Measurements from ENCODE around the gene CENPA.
"Not testable (repeated sequence)": the region's sequence is repeated elsewhere in the genome, so short reads cannot be mapped to it uniquely, and the experiment has no call there.

CENPA gene

GRCh38 chr2:26809211-26809610 is 23.4 kb downstream of the CENPA start:
- no peak overlapping the region for H3K4me3 ChIP-seq (ENCODE audit: low read depth, low read length)
- in situ Hi-C loops (cut with HindIII; ENCODE audit: low sequenced_read_pairs) = no loop called here
- no peak for DNase-seq (ENCODE audit: low read depth)
- TF ChIP-seq, protein P1, sequence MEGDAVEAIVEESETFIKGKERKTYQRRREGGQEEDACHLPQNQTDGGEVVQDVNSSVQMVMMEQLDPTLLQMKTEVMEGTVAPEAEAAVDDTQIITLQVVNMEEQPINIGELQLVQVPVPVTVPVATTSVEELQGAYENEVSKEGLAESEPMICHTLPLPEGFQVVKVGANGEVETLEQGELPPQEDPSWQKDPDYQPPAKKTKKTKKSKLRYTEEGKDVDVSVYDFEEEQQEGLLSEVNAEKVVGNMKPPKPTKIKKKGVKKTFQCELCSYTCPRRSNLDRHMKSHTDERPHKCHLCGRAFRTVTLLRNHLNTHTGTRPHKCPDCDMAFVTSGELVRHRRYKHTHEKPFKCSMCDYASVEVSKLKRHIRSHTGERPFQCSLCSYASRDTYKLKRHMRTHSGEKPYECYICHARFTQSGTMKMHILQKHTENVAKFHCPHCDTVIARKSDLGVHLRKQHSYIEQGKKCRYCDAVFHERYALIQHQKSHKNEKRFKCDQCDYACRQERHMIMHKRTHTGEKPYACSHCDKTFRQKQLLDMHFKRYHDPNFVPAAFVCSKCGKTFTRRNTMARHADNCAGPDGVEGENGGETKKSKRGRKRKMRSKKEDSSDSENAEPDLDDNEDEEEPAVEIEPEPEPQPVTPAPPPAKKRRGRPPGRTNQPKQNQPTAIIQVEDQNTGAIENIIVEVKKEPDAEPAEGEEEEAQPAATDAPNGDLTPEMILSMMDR (IDR thresholded peaks at IDR 0.05; ENCODE audit: low read depth, low read length, missing control alignments) = no peak

DNA sequence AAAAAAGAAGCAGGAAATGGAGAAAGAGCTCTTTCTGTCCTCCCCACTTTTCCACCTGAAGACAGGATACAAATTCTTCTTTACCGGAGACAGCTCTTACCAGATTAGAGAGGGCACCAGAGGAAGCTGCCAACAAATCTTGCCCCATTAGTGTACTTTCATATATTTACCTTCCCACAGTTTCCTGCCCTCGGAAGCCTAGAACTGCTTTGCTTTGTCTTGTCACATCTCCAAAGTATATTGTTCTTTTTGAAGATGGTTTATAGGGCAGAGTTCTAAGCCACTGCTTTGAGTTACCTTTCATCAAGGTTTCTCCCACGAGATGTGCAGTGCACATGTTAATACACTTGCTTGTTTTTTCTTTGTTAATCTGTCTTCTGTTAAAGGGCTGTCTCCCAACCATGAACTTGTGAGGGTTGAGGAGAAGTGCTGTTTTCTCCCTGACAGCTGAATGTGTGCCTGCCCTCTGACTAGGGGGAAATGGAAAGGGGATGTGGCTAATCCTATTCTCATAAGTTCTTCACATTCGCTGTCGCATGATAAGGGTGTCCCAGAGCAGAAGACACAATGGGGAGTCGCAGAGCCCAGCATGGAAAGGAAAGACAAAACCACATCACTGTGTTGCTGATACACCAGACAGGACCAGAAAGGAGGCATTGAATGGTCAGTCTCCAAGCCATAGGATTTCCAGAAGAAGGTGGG is 24.2 kb downstream of the CENPA start:
- TF ChIP-seq, protein P1 (IDR thresholded peaks at IDR 0.05; ENCODE audit: low read depth, low read length, missing control alignments) = no peak
- DNase-seq (ENCODE audit: low read depth) = no peak
- in situ Hi-C loops (cut with HindIII; ENCODE audit: low sequenced_read_pairs) = no loop called here
- H3K4me3 ChIP-seq (ENCODE audit: low read depth, low read length) = no peak overlapping the region

DNA sequence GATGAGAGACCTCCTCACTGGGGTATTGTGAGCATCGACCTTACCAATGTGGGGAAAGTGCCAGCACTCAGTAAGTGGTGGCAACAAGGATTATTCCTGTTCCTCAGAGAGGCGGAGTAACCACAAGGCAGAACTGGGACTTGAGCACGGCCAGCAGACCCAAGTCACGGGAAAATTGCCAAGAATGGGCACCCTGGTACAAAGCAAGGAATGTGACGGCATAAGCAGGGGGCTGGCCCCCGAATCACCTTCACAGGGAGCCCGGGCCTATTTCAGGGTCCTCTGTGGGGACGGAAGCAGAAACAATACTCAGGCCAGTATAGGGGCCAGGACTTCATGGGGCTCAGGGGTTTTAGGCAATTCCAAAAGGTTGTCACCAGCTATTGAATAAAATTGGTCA is 25.4 kb downstream of the CENPA start:
- TF ChIP-seq, protein P1 (IDR thresholded peaks at IDR 0.05; ENCODE audit: low read depth, low read length, missing control alignments) = no peak

DNA sequence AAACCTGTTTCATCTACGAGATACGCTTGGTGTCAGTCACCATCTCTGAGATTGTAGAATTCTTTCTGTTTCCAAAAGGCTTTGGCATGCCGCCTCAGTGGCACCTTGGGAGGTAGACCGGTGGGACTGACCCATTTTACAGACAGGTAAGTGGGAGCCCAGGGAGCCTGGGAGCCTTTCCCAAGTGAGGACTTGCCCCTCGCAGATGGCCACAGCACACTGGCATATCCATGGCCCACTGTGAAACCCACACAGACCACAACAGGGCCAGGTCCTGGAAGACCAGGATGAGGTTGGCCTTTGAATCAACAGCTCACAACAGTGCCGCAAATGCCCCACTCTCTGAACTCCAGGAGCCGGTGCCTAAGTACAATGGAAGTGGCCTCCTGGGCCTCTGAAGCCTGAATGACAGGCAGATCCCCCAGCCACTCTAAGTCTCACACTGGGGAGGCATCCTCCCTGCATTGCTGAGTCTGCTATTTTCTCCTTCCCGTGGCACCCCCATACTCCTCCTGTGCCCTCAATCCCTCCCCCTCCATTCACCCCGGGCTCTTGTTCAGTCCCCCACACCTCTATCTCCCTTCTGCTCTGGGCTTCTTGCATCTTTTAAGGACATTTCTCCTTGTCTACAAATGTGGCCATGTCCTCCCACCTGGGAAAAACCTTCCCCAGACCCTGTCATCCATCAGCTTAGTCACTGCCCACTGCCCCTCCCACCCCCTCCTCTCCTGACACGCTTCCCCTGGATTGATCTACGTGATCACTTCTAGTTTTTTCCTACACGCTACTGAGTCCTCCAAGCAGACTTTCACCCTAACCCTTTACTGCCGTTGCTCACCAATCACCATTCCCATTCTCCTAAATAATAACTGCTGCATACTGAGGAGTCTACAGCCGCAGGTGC is 26.2 kb downstream of the CENPA start:
- TF ChIP-seq, protein P1 (IDR thresholded peaks at IDR 0.05; ENCODE audit: low read depth, low read length, missing control alignments) = no peak
- DNase-seq (ENCODE audit: low read depth) = no peak
- no peak overlapping the region for H3K4me3 ChIP-seq (ENCODE audit: low read depth, low read length)
- in situ Hi-C loops (cut with HindIII; ENCODE audit: low sequenced_read_pairs) = no loop called here

More for the DNA sequence above, 25.4 kb downstream of the CENPA start:
- no peak for DNase-seq (ENCODE audit: low read depth)
- in situ Hi-C loops (cut with HindIII; ENCODE audit: low sequenced_read_pairs) = no loop called here
- H3K4me3 ChIP-seq (ENCODE audit: low read depth, low read length) = no peak overlapping the region

DNA sequence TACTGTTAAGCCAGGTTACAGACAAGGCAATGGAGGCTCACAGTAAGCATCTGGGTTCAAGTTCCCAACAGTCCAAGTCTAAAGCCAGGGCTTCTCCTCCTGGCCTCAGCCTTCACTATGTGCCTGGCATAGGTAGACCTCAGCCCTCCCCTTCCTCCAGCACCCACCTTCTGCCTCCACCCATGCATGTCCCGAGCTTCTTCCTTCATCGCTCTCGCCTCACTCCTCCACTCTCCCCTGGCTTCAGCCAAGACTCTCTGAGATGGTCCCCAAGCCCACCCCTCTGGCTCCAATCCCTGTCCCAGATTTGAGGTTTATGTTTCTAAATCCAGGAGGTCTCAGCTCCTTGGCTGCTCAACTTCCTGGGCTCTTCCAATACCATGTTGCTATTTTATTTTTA is 26.9 kb downstream of the CENPA start:
- TF ChIP-seq, protein P1 (IDR thresholded peaks at IDR 0.05; ENCODE audit: low read depth, low read length, missing control alignments) = no peak
- no peak overlapping the region for H3K4me3 ChIP-seq (ENCODE audit: low read depth, low read length)
- in situ Hi-C loops (cut with HindIII; ENCODE audit: low sequenced_read_pairs) = no loop called here
- no peak for DNase-seq (ENCODE audit: low read depth)

- DNase-seq (ENCODE audit: low read depth); H3K4me3 ChIP-seq (ENCODE audit: low read depth, low read length); in situ Hi-C loops (cut with HindIII; ENCODE audit: low sequenced_read_pairs): not testable (repeated sequence)
These were observed 28.4 kb downstream of the CENPA start for GRCh38 chr2:26814072-26814765.

Measured in astrocyte of the cerebellum (primary cell).